Amniotic stem cell (primary cell): Measurements from ENCODE around the gene KRTAP10-10.
"Not testable (repeated sequence)": the region's sequence is repeated elsewhere in the genome, so short reads cannot be mapped to it uniquely, and the experiment has no call there.

Experiments
- DNase-seq: peaks from one replicate; lab custom pipeline; 2025; lab: John Stamatoyannopoulos, UW

KRTAP10-10 gene

DNA sequence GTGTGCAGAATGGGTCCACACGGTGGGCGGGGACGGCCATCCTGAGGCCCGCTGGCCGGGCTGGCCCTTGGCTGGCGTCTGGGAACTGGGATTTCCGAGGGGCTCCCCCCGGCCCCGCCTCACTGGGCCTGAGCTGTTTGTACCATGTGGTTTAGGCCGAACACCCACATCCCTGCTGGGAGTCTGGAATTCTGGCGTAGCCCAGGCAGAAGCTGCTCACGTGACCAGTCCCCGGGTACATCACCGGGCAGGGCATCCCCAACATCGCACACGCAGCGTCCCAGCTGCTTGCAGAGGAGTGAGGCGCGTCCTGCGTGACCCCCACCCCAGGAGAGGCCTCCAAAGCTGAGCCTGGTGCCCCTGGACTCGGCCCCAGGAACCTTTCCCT lies 34.7 kb upstream of the KRTAP10-10 start:
- no peak for DNase-seq

DNA sequence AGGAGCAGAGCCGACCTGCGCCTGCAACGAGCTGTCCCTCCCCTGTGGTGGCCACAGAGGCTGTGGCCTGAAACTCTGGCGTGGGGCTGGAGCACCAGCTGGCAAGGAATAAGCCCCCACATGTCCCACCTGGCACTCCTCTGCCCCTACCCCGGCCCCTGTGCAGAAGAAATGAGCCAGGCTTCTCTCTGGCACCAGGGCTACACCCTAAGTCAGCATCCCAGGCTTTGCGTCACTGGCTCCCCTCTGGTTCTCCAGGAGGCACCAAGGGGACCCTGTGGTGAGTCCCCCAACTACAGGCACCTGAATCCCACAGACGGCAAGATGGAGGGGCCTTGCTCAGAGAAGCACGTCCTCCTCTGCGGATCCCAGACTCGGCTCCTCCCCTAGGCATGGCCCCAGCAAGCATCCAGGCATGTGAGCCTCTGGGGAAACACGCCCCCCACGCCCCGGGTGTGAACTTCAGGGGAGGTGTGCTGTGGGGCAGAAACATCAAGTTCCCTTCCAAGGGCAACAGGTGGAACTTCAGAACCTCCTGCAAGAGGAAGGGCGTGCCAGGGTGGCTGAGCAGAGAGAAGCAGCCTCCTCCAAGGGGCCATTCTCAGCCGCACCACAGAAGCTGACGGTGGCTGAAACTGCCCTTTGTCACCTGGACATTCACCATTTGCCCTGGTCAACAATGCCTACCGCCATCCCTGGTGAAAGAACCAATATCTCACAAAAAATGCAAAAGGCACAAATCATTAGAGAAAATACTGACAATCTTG lies 33.9 kb upstream of the KRTAP10-10 start:
- DNase-seq = no peak

DNA sequence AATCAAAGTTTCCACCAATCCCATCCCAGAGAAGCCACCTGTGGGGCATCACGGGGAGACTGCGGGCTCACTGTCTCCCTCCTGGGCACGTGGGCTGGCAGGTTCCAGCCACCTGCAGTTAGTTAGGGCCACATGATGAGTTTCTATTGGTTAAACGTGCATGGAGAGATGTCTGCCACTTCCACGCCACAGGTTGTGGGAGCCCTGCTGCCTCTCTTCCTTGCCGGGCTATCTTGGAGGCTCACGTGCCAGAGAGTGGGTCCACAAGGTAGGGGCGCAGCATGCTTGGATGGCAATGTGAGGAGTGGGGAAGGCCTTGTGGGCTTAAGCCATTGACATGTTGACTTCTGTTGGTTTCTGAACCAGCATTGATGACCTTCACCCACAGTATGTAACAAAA lies 33.2 kb upstream of the KRTAP10-10 start:
- no peak for DNase-seq

DNA sequence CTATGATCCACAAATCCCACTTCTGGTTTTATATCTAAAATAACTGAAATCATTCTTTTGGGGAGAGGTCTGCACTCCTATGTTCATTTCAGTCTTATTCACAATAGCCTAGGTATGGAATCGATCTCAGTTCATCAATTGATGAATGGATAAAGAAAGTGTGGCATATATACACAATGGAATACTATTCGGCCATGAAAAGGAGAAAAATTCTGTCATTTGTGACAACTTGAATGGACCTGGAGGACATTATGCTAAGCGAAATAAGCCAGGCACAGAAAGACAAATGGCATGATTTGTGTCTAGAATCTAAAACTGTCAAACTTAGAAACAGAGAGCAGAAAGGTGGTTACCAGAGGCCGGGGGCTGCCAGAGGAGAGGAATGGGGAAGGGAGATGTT lies 30.7 kb upstream of the KRTAP10-10 start:
- no peak for DNase-seq

DNA sequence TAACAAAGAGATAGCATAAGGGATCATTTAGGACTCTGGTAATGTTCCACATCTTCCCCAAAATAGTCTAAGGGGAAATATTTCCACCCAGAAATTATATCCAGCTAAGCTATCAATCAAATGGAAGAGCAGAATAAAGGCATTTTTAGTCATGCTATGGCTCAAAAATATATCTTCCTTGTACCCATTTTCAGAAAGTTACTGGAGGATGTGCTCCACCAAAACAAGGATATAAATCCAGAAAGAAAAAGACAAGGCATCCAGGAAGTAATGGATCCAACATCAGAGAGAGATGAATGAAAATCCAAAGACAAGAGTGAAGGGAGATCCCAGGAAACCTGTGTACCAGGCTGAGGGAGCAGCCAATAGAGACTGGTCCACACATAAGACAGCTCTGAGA lies 28.0 kb upstream of the KRTAP10-10 start:
- no peak for DNase-seq

DNA sequence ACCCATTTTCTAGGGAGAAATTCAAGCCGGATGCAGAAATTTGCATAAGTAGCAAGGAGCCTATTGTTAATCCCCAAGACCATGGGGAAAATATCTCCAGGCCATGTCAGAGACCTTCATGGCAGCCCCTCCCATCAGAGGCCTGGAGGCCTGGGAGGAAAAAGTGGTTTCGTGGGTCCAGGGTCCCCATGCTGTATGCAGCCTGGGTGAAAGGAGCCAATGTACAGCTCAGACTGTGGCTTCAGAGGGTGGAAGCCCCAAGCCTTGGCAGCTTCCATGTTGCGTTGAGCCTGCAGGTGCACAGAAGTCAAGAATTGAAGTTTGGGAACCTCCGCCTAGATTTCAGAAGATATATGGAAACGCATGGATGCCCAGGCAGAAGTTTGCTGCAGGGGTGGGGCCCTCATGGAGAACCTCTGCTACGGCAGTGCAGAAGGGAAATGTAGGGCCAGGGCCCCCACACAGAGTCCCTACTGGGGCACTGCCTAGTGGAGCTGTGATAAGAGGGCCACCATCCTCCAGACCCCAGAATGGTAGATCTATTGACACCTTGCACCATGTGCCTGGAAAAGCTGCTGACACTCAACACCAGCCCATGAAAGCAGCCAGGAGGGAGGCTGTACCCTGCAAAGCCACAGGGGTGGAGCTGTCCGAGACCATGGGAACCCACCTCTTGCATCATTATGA lies 26.9 kb upstream of the KRTAP10-10 start:
- not testable (repeated sequence) for DNase-seq

DNA sequence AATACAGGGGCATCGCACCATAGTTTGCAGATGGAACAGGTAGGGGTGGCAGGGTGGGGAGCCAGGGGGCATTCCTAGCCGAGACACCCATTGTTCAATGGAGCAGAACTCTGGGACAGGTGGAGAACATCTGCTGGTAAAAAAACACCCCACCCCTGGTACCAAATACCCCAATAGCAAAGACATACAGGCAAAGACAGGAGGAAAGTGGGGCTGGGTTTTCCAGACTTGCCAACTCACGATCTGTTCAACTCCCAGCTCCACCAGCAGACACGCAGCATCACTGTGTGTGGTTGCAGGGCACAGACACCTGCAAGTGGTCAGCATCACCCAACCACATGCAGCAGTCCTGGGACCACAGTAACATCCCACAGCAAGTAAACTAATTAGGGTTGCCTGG lies 25.6 kb upstream of the KRTAP10-10 start:
- no peak for DNase-seq

DNA sequence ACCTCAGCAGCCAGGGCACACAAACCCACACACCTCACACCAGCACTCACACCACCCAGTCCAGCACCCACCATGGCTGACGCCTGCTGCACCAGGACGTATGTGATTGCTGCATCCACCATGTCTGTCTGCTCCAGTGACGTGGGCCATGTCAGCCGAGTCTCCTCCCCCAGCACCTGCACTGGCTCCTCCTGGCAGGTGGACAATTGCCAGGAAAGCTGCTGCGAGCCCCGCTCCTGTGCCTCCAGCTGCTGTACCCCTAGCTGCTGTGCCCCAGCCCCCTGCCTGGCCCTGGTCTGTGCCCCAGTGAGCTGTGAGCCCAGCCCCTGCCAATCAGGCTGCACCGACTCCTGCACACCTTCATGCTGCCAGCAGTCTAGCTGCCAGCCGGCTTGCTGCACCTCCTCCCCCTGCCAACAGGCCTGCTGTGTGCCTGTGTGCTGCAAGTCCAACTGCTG lies 25.1 kb upstream of the KRTAP10-10 start, which contains the start of gene KRTAP10-8:
Gene KRTAP10-8 (plus strand): TSS at position 51 of the 458 bp plus-strand sequence. CDS start 22 bp downstream, at position 73.
- no peak for DNase-seq

DNA sequence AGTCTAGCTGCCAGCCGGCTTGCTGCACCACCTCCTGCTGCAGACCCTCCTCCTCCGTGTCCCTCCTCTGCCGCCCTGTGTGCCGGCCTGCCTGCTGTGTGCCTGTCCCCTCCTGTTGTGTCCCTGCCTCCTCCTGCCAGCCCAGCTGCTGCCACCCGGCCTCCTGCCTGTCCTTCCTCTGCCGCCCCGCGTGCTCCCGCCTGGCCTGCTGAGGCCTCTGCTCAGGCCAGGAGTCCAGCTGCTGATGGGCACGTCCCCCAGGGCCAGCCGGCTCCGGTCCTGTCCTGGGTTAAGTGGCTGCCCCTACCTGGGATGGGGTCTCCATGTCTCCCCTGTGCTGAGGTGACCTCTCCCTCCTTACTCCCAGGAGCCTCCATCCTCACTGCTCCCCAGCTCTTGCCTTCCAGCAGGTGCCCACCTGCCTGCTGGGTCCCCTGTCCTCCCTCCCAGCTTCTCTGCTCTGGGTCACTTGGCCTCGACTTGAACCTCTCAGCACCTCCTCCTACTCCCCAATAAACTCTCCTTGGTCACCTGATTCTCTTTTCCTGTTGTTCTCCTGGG lies 24.4 kb upstream of the KRTAP10-10 start:
- DNase-seq = no peak

DNA sequence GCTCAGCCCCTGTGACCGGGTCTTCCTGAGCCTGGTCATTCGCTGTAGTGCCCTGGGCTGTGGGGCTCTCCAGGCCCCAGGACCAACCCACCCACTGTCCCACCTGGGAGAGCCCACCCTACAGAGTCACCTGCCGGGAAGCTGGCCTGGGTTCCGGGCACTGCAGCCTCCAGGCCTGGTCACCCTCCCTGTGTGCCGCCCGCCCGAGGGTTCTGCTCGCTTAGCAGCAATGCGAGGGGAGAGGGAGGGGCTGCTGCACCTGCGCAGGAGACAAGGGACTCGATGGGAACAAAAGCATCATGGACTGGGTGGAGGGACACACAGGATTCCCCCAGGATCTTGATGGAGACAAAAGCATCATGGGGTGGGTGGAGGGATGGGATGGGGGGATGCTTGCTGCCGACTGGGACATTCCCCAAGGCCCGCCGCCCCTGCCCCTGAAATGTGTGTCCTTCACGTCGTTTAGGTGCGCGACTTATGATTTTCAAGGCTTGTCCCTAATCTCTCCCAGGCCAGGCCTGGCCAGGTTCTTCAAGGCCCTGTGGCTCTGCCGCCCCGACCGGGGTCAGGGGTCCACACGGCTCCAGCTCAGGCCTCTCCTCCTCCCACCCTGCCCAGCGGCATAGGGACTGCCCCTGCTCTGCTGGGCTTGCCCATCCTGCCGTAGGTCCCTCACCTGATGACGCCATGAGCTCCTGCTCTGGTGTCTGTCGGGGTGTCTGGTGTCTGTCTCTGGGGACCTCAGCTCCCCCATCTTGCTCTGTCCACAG lies 23.6 kb upstream of the KRTAP10-10 start:
- no peak for DNase-seq

DNA sequence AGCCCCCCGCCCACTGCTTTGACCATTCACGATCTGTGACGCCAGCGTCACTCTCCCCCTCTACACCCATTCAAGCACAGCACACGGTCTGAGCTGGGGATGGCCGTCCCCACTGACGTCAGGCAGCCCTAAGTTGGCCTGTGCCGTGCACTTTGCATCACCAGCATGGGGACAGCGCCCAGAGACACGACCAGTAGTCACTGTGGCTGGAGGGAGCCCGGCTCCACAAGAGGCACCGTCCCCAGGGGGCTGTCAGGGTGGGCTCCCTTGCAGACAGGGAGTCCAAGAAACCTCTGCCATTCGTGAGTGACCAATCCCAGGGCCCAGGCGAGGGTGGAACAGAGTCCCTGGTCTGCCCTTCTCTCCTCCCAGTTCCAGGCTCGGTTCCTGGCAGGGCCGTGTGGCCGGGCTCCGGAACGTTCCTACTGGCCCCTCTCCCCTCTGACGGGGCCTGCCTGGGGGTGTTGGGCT lies 23.0 kb upstream of the KRTAP10-10 start:
- DNase-seq = no peak

DNA sequence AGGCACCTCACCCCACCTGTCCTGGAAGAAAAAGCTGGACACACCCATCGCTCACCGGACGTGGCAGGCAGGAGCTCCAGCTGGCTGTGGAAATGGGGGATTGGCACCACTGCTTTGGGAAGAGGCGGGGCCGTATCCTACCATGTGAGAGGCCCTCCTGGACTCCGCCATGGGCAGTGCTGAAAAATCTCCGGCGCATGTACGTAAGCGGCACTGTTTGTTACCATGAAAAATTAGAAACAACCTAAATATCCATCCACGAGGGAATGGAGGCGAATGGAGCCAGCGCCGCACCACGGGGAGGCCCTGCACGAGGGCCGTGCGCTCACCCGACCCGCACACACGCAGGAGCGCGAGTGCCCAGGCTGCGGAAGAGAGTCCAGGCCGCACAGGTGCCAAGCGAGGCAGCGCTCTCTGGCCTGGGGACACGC lies 22.2 kb upstream of the KRTAP10-10 start:
- DNase-seq = no peak

DNA sequence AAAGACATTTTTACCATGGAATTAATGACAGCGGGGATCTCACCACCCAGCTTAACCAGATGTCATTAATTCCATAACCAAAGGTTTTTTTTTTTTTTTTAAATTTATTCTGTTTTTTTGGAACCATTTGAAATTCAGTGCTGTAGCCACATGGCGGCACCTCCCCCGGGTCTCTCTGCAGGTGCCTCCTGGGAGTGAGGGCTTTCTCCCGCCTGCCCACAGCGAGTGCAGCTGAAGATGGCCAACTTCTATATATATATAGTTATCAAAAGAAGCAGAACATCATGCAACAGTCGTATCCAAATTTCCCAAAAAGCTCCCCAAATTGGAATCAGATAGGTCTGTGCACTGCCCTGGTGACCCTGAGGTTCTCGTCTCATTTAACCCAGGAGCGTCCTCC lies 21.7 kb upstream of the KRTAP10-10 start:
- no peak for DNase-seq

DNA sequence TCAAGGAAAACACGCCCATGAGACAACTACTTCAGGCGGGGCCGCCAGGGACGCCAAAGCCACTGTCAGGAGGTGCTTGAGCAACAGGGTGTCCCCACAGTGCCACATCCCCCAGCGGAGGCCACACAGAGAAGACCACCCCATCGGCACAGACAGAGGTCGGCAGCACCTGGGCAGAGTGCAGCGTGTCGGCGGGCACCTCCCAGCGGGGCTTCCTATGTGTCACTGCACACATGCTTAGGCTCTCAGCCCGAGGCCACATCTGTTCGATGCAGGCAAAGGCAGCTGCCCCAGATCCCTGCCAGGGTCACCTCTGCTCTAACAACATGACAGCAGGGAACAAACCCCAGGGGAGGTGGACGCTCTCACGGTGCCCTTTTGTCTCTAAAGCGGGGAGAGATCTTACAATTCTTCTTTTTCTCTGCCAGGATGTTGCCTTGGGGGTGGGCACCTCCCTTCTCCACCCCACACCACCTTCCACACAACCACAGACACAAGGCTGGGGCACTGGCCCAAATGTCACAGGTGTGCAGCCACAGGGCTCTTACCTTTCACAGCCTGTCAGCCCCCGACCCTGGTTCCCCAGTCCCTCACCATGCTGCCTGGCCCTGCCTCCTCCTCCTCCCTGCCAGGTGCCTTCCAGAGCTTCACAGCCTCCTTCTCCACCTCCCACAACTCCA lies 21.1 kb upstream of the KRTAP10-10 start:
- DNase-seq = no peak

DNA sequence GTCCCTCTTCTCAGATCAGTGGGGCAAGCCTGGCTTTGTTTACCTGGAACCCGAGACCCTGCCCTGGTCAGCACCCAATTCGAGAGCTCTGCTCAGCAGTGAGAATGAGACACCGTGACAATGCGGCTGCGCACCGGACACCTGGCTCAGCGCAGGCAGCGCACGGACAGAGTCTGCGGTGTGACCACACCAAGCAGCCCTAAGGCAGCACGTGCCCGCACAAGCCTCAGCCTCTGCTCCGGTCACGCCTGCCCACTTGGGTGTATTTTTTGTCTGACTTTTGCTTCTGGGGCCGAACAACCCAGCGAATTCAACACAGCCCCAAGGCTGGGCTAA lies 20.6 kb upstream of the KRTAP10-10 start:
- DNase-seq = no peak

DNA sequence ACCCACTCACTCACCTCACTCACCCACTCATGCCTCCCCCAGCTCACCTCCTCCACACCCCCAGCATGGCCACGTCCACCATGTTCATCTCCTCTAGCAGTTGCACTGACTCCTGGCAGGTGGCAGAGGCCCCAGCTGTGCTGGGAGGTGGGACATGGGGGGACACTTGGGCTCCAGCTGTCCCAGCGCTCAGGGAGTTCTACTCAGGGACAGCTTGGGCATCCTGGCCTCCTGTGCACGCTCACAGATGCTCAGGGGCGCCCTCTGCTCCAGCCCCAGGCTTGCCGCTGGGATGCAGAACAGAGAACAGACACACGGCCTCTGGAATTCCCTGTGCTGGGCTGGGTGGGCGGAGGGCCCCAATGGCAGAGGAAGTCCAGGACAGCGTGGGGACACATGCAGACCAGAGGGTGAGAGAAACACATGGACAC lies 20.1 kb upstream of the KRTAP10-10 start:
- no peak for DNase-seq

DNA sequence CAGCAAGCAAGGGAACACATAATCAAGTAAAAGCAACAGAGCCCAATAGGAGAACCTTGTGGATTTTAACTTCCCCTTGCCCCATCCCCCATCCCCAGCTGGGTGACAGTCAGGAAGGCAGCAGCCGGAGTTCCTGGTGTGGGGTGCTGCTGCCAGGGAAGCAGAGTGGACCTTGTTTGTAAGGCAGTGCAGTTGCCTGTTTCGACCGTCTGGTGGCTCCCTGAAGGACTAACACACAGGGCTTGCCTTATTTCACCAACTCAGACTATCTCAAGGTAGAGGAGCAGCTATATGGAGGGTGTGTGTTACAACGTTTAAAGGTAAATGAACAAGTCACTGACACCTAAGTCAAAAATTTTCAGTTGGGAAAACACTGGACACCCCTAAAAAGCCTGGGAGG lies 18.7 kb upstream of the KRTAP10-10 start:
- no peak for DNase-seq

DNA sequence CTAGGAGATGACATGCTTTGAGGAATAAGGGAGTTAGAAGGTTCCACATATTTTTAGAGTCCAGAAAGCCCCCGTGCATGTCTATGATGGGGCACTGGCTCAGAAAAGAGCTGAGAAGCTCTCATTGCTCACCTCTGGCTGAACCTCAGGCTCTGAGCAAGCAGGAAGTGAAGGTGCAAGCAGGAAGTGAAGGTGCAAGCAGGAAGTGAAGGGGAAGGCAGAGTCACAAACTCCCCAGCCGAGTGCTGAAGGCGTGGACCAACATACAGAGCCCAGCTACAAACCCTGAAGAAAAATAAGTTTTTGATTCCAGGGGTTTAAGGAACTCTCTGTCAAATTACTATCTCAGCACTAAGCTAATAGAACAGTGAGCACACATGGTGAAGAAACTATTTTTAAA lies 18.2 kb upstream of the KRTAP10-10 start:
- DNase-seq = no peak

DNA sequence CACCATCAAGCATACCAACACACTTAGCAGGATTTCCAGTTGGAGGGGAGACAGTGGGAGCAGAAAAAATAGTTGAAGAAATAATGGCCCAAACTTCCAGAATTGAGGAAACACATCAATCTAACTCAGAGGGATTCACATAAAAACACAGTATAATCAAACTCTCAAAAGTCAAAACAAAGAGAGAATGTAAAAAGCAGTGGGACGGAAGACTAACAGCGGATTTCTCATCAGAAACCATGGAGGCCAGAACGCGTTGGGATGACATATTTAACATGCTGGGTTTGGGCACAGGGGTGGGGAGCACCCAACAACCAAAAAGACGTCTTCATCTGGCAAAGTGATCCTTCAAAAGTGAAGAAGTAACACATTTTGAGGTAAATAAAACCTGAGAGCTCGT lies 17.3 kb upstream of the KRTAP10-10 start:
- no peak for DNase-seq

DNA sequence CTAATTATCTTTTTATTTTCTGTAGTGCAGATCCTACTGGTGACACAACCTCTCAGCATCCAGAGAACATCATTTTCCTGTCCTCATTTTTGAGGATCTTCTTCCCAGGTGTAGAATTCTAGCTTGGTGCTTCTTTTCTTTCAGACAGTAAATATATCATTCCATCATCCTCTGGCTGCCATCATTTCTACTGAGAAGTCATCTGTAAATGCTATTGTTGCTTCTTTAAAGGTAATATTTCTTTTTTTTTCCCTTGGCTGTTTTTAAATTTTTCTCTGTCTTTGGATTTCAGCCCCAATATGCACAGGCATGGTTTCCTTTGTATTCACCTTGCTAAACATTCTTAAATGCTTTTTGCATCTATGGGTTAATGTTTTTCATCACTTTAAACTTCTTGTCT lies 13.6 kb upstream of the KRTAP10-10 start:
- no peak for DNase-seq

DNA sequence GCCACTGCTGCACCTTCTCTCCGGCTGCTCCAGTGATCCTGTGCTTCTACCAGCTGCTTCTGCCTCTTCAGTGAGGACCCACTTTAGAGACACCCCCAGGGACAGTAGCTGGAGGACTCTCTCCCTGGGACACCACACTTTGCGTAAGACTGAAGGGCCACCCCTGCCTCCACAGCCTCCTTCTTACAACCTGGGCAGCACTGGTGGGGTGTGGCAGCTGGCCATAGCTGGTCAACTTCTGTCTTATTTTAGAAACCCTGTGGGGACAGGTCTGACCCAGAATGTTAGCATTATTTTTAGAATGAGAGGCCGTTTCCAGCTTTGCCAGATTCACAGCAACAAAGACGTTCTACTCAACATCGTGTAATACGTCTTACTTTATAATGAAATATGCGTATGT lies 11.4 kb upstream of the KRTAP10-10 start:
- DNase-seq = no peak

DNA sequence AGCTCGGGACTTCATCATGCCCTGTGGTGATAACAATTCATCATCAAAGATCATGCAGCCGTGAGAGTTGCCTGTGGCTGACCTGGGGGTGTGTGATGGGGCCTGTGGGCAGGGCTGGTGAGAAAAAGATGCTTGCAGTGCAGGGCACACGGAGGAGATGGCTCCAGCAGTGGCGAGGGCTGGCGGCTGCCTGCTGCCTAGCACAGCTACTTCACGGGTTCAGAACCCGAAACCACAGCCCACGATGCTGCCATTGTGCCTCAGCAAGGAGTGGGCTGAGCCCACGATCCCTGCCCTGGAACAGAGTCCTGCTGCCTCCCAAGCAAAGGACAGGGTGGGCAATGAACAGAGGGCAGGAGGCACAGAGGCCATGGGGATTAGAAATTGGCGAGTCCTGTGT lies 10.9 kb upstream of the KRTAP10-10 start:
- DNase-seq = no peak
